Neuronal stem cell (in vitro differentiated cells): ENCODE measurements around the gene ZNF57. TPM values are rescaled to one million over a fixed set of nuclear protein-coding genes. Genes with fewer than 3 reads are reported as not detected.
A peak's percentile ranks its signal among the peaks of the same experiment; 100 is the strongest.

Experiments used
- DNase-seq: peaks from one replicate; pipeline ENCODE4 v3.0.0-alpha.2; 2013; ENCODE audit warnings: low spot score
- H2AFZ ChIP-seq: one replicate; pipeline ENCODE4 v1.6.1; 2013; ENCODE audit warnings: mild to moderate bottlenecking, low read length, inconsistent platforms
- H2AK5ac ChIP-seq: 2 replicates; pipeline ENCODE4 v1.6.1; 2013; ENCODE audit warnings: low read depth, mild to moderate bottlenecking, inconsistent platforms, low read length, moderate library complexity, mixed read lengths
- H2BK120ac ChIP-seq: 2 replicates; pipeline ENCODE4 v1.6.1; 2013; ENCODE audit warnings: low read depth, mild to moderate bottlenecking, inconsistent platforms, low read length, moderate library complexity, mixed read lengths
- H2BK12ac ChIP-seq: one replicate; pipeline ENCODE4 v1.6.1; 2013; ENCODE audit warnings: low read length, inconsistent platforms
- H2BK15ac ChIP-seq: 2 replicates; pipeline ENCODE4 v1.6.1; 2013; ENCODE audit warnings: mild to moderate bottlenecking, low read length, inconsistent platforms, mixed read lengths
- H2BK5ac ChIP-seq: one replicate; pipeline ENCODE4 v1.6.1; 2013; ENCODE audit warnings: inconsistent platforms, mild to moderate bottlenecking, low read length, moderate library complexity
- H3K14ac ChIP-seq: one replicate; pipeline ENCODE4 v1.6.1; 2013; ENCODE audit warnings: low read length, inconsistent platforms
- H3K18ac ChIP-seq: 2 replicates; pipeline ENCODE4 v1.6.1; 2013; ENCODE audit warnings: low read length, inconsistent platforms
- H3K23ac ChIP-seq: 2 replicates; pipeline ENCODE4 v1.6.1; 2013; ENCODE audit warnings: low read depth, mild to moderate bottlenecking, mixed read lengths, low read length, inconsistent platforms; ENCODE audit not compliant: poor library complexity
- H3K27ac ChIP-seq: replicated peaks from 3 replicates; pipeline ENCODE4 v1.5.1; 2013; ENCODE audit warnings: low read length, inconsistent platforms
- H3K27me3 ChIP-seq, 3 experiments: 2 replicates each; pipeline ENCODE4 v1.6.1; 2013; ENCODE audit warnings: low read length in 3 of 3, mild to moderate bottlenecking in 2 of 3, inconsistent platforms in 1 of 3, low read depth in 1 of 3, mixed read lengths in 1 of 3, moderate library complexity in 1 of 3; ENCODE audit not compliant: control insufficient read depth in 3 of 3, insufficient read depth in 3 of 3
- H3K36me3 ChIP-seq, 2 donors: replicated peaks in 1 of 2; 2 replicates each; pipeline ENCODE4 v1.6.1; 2013; ENCODE audit warnings: low read length in 2 of 2; ENCODE audit not compliant: control insufficient read depth in 2 of 2, insufficient read depth in 2 of 2
- H3K4ac ChIP-seq: 2 replicates; pipeline ENCODE4 v1.6.1; 2013; ENCODE audit warnings: inconsistent platforms, mild to moderate bottlenecking, low read length, moderate library complexity
- H3K4me1 ChIP-seq, 2 donors: 1 replicate in 1 of 2; 2 replicates in 1 of 2; pipeline ENCODE4 v1.6.1; 2013; ENCODE audit warnings: low read length in 2 of 2, low read depth in 1 of 2; ENCODE audit not compliant: control insufficient read depth in 2 of 2, insufficient read depth in 1 of 2
- H3K4me2 ChIP-seq: one replicate; pipeline ENCODE4 v1.6.1; 2013; ENCODE audit warnings: mild to moderate bottlenecking, low read length, inconsistent platforms; ENCODE audit not compliant: insufficient read depth, poor library complexity, severe bottlenecking
- H3K4me3 ChIP-seq, 2 donors: 2 replicates each; pipeline ENCODE4 v1.5.1; 2013; ENCODE audit warnings: low read length in 2 of 2, mild to moderate bottlenecking in 2 of 2, inconsistent platforms in 1 of 2, moderate library complexity in 1 of 2
- H3K79me1 ChIP-seq: one replicate; pipeline ENCODE4 v1.6.1; 2013; ENCODE audit warnings: low read depth, mild to moderate bottlenecking, inconsistent platforms, low read length, moderate library complexity
- H3K9ac ChIP-seq: one replicate; pipeline ENCODE4 v1.6.1; 2013; ENCODE audit warnings: mild to moderate bottlenecking, low read depth, low read length, inconsistent platforms; ENCODE audit not compliant: poor library complexity
- H3K9me3 ChIP-seq, 2 donors: replicated peaks in 1 of 2; 2 replicates each; pipeline versions ENCODE3 to v1.6.1; 2013; ENCODE audit warnings: low read length in 2 of 2, mild to moderate bottlenecking in 2 of 2, inconsistent platforms in 1 of 2, low read depth in 1 of 2, mixed read lengths in 1 of 2, moderate library complexity in 1 of 2; ENCODE audit not compliant: control insufficient read depth in 2 of 2, insufficient read depth in 1 of 2
- H4K8ac ChIP-seq: one replicate; pipeline ENCODE4 v1.6.1; 2013; ENCODE audit warnings: low read depth, mild to moderate bottlenecking, inconsistent platforms, low read length, moderate library complexity
- H4K91ac ChIP-seq: one replicate; pipeline ENCODE4 v1.6.1; 2013; ENCODE audit warnings: low read length, low read depth, mild to moderate bottlenecking, inconsistent platforms; ENCODE audit not compliant: poor library complexity
- WGBS, 2 donors: extraction: QIAGEN DNeasy Blood & Tissue Kit; methylation state at CpG; one replicate each; pipeline ENCODE4 v1.1.7; 2013; ENCODE audit warnings: missing lambda C conversion rate in 2 of 2, mixed read lengths in 1 of 2; ENCODE audit not compliant: insufficient read length in 2 of 2, insufficient replicate concordance in 1 of 2; ENCODE audit errors: extremely low coverage in 2 of 2; 5-methylcytosine and 5-hydroxymethylcytosine counted together
- polyA plus RNA-seq, 2 experiments: library from polyadenylated mRNA; stranded (reverse); fragments of 200-250 nt; gene quantifications; one replicate each; pipeline ENCODE4 v1.2.3, GENCODE V29; 2013

Gene ZNF57
- polyA plus RNA-seq (2013, experiment 1 of 2) = 2.5 TPM
- 2.5 TPM for polyA plus RNA-seq (2013, experiment 2 of 2)

DNA sequence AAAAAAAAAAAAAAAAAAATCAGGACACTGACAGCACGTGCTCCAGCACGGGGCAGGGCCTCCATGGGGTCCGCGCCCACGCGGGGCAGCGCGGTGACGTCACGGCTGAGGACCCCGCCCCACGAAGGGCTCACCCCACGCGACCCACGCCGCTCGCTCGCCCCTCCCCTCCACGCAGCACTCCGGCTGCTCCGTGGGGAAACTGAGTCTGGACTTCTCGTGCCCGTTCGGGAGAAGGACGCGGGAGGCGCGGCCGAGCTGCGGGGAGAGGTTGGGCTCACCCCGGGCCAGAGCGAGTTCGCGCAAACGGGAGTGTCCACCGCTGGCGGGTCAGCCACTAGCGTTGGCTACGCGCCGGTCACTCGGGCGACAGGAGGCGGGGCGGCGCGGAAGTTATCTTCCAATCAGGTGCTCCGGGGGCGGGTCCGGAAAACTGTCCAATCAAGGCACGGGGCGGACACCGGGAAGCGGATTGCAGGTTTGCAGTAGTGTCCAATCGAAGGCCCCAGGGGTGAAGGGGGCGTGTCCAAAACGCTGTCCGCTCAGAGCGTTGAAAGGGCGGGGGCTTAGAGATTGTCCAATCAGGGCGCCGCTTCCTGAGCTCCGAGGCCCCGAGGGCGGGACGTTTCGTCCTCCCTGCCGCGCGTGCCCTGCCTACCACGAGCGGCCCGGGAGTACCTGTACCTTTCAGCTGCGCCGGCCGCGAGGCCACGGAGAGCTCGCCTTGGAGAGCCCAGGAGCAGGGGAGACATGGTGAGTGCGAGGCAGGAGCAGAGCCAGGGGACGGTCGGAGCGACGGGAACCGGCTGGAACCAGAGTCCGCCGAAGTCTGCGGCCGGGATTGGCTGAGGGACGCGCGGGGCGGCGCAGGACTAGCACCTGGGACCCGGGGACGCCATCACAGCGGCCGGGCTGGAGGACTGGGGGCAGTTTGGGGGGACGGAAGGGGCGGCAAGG, at the start of gene ZNF57:
TSS of gene ZNF57 (plus strand) at position 633 of the 957 bp plus-strand sequence. CDS start at position 751, 118 bp downstream.
- Histone ChIP-seq H3K27me3 (no peaks in the 10 kb centered on the region), H3K18ac (peak within 1 kb of the TSS; percentile 96), H3K14ac (peak within 1 kb of the TSS; percentile 71), H3K4me3 (peak within 1 kb of the TSS; percentile 56 to 95), H3K4ac (no peak within 1 kb of the TSS), H2AFZ (peak within 1 kb of the TSS; percentile 100), H2BK5ac (peak within 1 kb of the TSS; percentile 66), H3K23ac (peak within 1 kb of the TSS; percentile 85), H3K4me2 (peak within 1 kb of the TSS; percentile 83), H4K8ac (peak within 1 kb of the TSS; percentile 65), H2AK5ac (peak within 1 kb of the TSS; percentile 37), H2BK120ac (no peak within 1 kb of the TSS), H3K27ac (no peak within 1 kb of the TSS), H3K9me3 (peaks cover 7 to 9% of the 10 kb centered on the region in 2 donors), H3K4me1 (peaks cover 3 to 5% of the 10 kb centered on the region in 2 donors), H2BK12ac (no peak within 1 kb of the TSS), H2BK15ac (peak within 1 kb of the TSS; percentile 96), H4K91ac (no peak within 1 kb of the TSS), H3K36me3 (peaks cover 0 to 2% of the 10 kb centered on the region in 2 donors), H3K79me1 (no peaks in the 10 kb centered on the region), H3K9ac (peak within 1 kb of the TSS; percentile 92)
- no CpG with 5 or more reads among the region's 100 CpGs for WGBS, 2 donors
- DNase-seq = peak; percentile 95

DNA sequence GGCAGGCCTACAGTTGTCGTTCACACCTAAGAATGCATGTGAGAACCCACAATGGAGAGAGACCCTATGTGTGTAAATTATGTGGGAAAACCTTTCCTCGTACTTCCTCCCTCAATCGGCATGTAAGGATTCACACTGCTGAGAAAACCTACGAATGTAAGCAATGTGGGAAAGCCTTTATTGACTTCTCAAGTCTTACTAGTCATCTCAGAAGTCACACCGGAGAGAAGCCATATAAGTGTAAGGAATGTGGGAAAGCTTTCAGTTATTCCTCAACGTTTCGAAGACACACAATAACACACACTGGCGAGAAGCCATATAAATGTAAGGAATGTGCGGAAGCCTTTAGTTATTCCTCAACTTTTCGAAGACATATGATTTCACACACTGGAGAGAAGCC, 48.1 kb upstream of the ZNF57 start:
- Histone ChIP-seq H4K91ac (no peak overlapping the region), H3K4ac (no peak overlapping the region), H3K27ac (no peak overlapping the region), H2BK12ac (no peak overlapping the region), H2AK5ac (no peak overlapping the region), H3K4me3 (no peak overlapping the region), H3K9ac (no peak overlapping the region), H3K9me3 (peaks cover 44 to 76% of the 10 kb centered on the region in 2 donors), H3K23ac (no peak overlapping the region), H3K27me3 (no peaks in the 10 kb centered on the region), H3K4me1 (no peaks in the 10 kb centered on the region), H2BK120ac (no peak overlapping the region), H2BK15ac (no peak overlapping the region), H3K14ac (no peak overlapping the region), H3K36me3 (peaks cover 28 to 62% of the 10 kb centered on the region in 2 donors), H3K18ac (no peak overlapping the region), H3K79me1 (no peaks in the 10 kb centered on the region), H2AFZ (no peak overlapping the region), H3K4me2 (no peak overlapping the region), H4K8ac (no peak overlapping the region), H2BK5ac (no peak overlapping the region)
- WGBS, 2 donors = no CpG with 5 or more reads among the region's 10 CpGs
- DNase-seq = no peak

DNA sequence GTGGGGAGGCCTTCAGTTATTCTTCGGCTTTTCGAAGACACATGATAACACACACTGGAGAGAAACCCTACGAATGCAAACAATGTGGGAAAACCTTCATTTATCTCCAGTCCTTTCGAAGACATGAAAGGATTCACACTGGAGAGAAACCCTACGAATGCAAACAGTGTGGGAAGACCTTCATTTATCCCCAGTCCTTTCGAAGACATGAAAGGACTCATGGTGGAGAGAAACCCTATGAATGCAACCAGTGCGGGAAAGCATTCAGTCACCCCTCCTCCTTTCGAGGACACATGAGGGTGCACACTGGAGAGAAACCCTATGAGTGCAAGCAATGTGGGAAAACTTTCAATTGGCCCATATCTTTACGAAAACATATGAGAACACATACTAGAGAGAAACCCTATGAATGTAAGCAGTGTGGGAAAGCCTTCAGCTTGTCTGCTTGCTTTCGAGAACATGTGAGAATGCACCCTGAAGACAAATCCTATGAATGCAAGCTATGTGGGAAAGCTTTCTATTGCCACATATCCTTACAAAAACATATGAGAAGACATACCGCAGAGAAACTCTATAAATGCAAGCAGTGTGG, 47.6 kb upstream of the ZNF57 start:
- H2AK5ac ChIP-seq = no peak overlapping the region
- H3K14ac ChIP-seq = no peak overlapping the region
- no peak for DNase-seq
- no peak overlapping the region for H3K27ac ChIP-seq
- H3K79me1 ChIP-seq = no peaks in the 10 kb centered on the region
- no peak overlapping the region for H3K9ac ChIP-seq
- H3K4me2 ChIP-seq = no peak overlapping the region
- H2BK120ac ChIP-seq = no peak overlapping the region
- no peaks in the 10 kb centered on the region for H3K4me1 ChIP-seq
- H3K27me3 ChIP-seq = no peaks in the 10 kb centered on the region
- H2AFZ ChIP-seq = no peak overlapping the region
- no peak overlapping the region for H2BK5ac ChIP-seq
- no peak overlapping the region for H2BK15ac ChIP-seq
- H4K91ac ChIP-seq = no peak overlapping the region
- no peak overlapping the region for H2BK12ac ChIP-seq
- H3K4me3 ChIP-seq = no peak overlapping the region
- H3K4ac ChIP-seq = no peak overlapping the region
- no peak overlapping the region for H3K23ac ChIP-seq
- peaks cover 47 to 73% of the 10 kb centered on the region in 2 donors for H3K9me3 ChIP-seq
- WGBS, 2 donors = no CpG with 5 or more reads among the region's 11 CpGs
- peaks cover 28 to 62% of the 10 kb centered on the region in 2 donors for H3K36me3 ChIP-seq
- H3K18ac ChIP-seq = no peak overlapping the region
- H4K8ac ChIP-seq = no peak overlapping the region

DNA sequence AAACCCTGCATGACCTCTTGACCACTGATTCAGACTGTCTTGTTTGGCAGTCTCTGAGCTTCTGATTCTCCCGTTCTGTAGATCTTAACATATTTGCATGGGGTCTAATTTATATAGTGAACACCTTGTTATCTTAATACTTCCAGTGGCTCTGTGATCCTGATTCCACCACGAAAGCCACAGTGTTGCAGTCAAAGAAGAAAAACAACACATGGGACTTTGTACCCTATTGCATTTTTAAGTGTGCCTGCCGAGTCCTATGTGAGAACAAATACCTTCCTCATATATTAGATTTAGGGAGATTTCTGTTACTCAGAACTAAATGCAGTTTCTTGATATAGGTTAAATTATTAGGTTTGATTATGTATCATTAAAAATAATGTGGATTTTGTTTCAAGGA, 45.9 kb upstream of the ZNF57 start:
- H3K9ac ChIP-seq = no peak overlapping the region
- no peak overlapping the region for H2BK12ac ChIP-seq
- H2BK15ac ChIP-seq = no peak overlapping the region
- no peak overlapping the region for H2BK5ac ChIP-seq
- DNase-seq = no peak
- no peak overlapping the region for H2BK120ac ChIP-seq
- no peak overlapping the region for H2AK5ac ChIP-seq
- H3K4me2 ChIP-seq = no peak overlapping the region
- H3K4me1 ChIP-seq = no peaks in the 10 kb centered on the region
- no peak overlapping the region for H4K8ac ChIP-seq
- no peaks in the 10 kb centered on the region for H3K27me3 ChIP-seq
- no peak overlapping the region for H3K4ac ChIP-seq
- no peak overlapping the region for H3K27ac ChIP-seq
- no peak overlapping the region for H3K4me3 ChIP-seq
- peaks cover 26 to 60% of the 10 kb centered on the region in 2 donors for H3K36me3 ChIP-seq
- peaks cover 52 to 74% of the 10 kb centered on the region in 2 donors for H3K9me3 ChIP-seq
- no CpG with 5 or more reads among the region's 3 CpGs for WGBS, 2 donors
- no peak overlapping the region for H3K18ac ChIP-seq
- no peaks in the 10 kb centered on the region for H3K79me1 ChIP-seq
- no peak overlapping the region for H4K91ac ChIP-seq
- no peak overlapping the region for H3K14ac ChIP-seq
- H2AFZ ChIP-seq = no peak overlapping the region
- no peak overlapping the region for H3K23ac ChIP-seq
